ENCODE results near the gene PLCL2.

PLCL2 gene

DNA sequence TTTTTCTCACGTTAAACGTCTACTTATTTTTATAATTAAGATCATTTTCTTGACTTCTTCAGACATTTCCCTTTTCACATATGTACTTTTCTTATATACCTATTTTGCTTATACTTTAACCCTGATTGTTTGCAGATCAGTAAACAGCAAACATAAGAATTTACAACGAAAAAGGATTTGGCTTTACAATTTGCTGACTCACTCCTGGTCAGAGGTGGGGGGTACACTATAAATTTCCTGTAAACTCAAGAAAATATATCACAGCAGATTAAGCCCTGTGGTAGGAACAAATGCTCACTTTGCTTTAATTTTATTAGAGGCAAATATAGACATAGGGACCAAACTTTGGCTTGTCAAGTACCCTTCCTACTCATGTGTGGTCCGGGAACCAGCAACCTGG lies 185.0 kb downstream of the PLCL2 start:
- no peak overlapping the region for H3K4me3 ChIP-seq (replicated peaks; ENCODE audit: low read depth, low read length)
- TF ChIP-seq, protein P1, sequence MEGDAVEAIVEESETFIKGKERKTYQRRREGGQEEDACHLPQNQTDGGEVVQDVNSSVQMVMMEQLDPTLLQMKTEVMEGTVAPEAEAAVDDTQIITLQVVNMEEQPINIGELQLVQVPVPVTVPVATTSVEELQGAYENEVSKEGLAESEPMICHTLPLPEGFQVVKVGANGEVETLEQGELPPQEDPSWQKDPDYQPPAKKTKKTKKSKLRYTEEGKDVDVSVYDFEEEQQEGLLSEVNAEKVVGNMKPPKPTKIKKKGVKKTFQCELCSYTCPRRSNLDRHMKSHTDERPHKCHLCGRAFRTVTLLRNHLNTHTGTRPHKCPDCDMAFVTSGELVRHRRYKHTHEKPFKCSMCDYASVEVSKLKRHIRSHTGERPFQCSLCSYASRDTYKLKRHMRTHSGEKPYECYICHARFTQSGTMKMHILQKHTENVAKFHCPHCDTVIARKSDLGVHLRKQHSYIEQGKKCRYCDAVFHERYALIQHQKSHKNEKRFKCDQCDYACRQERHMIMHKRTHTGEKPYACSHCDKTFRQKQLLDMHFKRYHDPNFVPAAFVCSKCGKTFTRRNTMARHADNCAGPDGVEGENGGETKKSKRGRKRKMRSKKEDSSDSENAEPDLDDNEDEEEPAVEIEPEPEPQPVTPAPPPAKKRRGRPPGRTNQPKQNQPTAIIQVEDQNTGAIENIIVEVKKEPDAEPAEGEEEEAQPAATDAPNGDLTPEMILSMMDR (IDR thresholded peaks at IDR 0.05; ENCODE audit: low read depth, low read length, missing control alignments), result no peak
- DNase-seq (ENCODE audit: extremely low read depth, low read depth), result no peak

GRCh38 chr3:17070161-17070959 lies 185.6 kb downstream of the PLCL2 start:
- TF ChIP-seq, protein P1 (IDR thresholded peaks at IDR 0.05; ENCODE audit: low read depth, low read length, missing control alignments), result no peak
- H3K4me3 ChIP-seq (replicated peaks; ENCODE audit: low read depth, low read length), result no peak overlapping the region
- peak; percentile 59 for DNase-seq (ENCODE audit: extremely low read depth, low read depth)

DNA sequence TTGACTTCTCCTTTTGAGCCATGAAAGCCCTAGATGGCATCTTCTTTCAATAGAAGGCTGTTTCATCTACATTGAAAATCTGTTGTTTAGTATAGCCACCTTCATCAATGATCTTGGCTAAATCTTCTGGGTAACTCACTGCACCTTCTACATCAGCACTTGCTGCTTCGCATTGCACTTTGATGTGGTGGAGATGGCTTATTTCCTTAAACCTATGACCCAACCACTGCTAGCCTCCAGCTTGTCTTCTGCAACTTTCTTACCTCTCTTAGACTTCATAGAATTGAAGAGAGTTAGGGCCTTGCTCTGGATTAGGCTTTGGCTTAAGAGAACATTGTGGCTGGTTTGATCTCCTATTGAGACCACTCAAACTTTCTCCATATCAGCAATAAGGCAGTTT lies 189.8 kb downstream of the PLCL2 start:
- no peak overlapping the region for H3K4me3 ChIP-seq (replicated peaks; ENCODE audit: low read depth, low read length)
- DNase-seq (ENCODE audit: extremely low read depth, low read depth), result no peak
- TF ChIP-seq, protein P1 (IDR thresholded peaks at IDR 0.05; ENCODE audit: low read depth, low read length, missing control alignments), result no peak

GRCh38 chr3:17075358-17075757 lies 190.6 kb downstream of the PLCL2 start:
- H3K4me3 ChIP-seq (replicated peaks; ENCODE audit: low read depth, low read length), result no peak overlapping the region
- TF ChIP-seq, protein P1 (IDR thresholded peaks at IDR 0.05; ENCODE audit: low read depth, low read length, missing control alignments), result no peak
- DNase-seq (ENCODE audit: extremely low read depth, low read depth), result no peak

- TF ChIP-seq, protein P1 (IDR thresholded peaks at IDR 0.05; ENCODE audit: low read depth, low read length, missing control alignments), result no peak
- no peak for DNase-seq (ENCODE audit: extremely low read depth, low read depth)
- H3K4me3 ChIP-seq (replicated peaks; ENCODE audit: low read depth, low read length), result no peak overlapping the region
Observed at GRCh38 chr3:17075907-17076306, 191.2 kb downstream of the PLCL2 start.

GRCh38 chr3:17076940-17077605 lies 192.3 kb downstream of the PLCL2 start:
- no peak overlapping the region for H3K4me3 ChIP-seq (replicated peaks; ENCODE audit: low read depth, low read length)
- TF ChIP-seq, protein P1 (IDR thresholded peaks at IDR 0.05; ENCODE audit: low read depth, low read length, missing control alignments), result no peak
- no peak for DNase-seq (ENCODE audit: extremely low read depth, low read depth)

Data from HFF-Myc (cell line).